Loucy (cell line): ENCODE results near the gene NTN5.
"Not testable (repeated sequence)": the region's sequence is repeated elsewhere in the genome, so short reads cannot be mapped to it uniquely, and the experiment has no call there.

ENCODE experiments used
- EZH2phosphoT487 ChIP-seq: fragments of 200-600 bp; IDR thresholded peaks from 2 replicates; pipeline ENCODE4 v1.6.1; 2018; ENCODE audit warnings: antibody characterized with exemption, mild to moderate bottlenecking, moderate library complexity, borderline replicate concordance
- TF ChIP-seq, protein P1 (sequence below): fragments of 200-600 bp; sonication (generic); conservative IDR thresholded peaks from 2 replicates; pipeline ENCODE4 v1.5.1; 2014; ENCODE audit warnings: mild to moderate bottlenecking, antibody characterized with exemption, low read length

DNA sequence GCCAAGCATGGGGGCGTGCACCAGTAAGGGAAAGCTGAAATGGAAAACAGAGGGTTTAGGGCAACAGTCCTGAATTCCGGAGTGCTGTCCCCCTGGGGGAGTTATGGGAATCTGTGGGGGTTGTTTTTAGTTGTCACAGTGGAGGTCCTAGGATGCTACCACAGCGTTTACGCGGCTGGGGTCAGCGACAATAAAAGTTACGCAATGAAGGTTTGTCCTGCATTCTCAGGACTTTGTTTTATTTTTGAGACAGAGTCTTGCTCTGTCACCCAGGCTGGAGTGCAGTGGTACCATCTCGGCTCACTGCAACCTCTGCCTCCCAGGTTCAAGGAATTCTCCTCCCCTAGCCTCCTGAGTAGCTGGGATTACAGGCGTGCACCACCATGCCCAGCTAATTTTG is 20.8 kb upstream of the NTN5 start:
- TF ChIP-seq, protein P1, sequence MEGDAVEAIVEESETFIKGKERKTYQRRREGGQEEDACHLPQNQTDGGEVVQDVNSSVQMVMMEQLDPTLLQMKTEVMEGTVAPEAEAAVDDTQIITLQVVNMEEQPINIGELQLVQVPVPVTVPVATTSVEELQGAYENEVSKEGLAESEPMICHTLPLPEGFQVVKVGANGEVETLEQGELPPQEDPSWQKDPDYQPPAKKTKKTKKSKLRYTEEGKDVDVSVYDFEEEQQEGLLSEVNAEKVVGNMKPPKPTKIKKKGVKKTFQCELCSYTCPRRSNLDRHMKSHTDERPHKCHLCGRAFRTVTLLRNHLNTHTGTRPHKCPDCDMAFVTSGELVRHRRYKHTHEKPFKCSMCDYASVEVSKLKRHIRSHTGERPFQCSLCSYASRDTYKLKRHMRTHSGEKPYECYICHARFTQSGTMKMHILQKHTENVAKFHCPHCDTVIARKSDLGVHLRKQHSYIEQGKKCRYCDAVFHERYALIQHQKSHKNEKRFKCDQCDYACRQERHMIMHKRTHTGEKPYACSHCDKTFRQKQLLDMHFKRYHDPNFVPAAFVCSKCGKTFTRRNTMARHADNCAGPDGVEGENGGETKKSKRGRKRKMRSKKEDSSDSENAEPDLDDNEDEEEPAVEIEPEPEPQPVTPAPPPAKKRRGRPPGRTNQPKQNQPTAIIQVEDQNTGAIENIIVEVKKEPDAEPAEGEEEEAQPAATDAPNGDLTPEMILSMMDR: not testable (repeated sequence)
- not testable (repeated sequence) for TF ChIP-seq EZH2phosphoT487
